Measurements from ENCODE around the gene TUBB4A.
A peak's percentile ranks its signal among the peaks of the same experiment; 100 is the strongest.
"Not testable (repeated sequence)": the region's sequence is repeated elsewhere in the genome, so short reads cannot be mapped to it uniquely, and the experiment has no call there.

Gene TUBB4A

GRCh38 chr19:6501740-6502648 is at the start of gene TUBB4A:
TUBB4A (minus strand) TSS chr19:6502309; CDS start chr19:6502212, 97 bp downstream.
- peak; percentile 67 to 83 for DNase-seq

GRCh38 chr19:6551091-6551490 is 49.0 kb upstream of the TUBB4A start:
- no peak for DNase-seq

- not testable (repeated sequence) for DNase-seq
These were observed 48.6 kb upstream of the TUBB4A start for GRCh38 chr19:6550679-6551078.

GRCh38 chr19:6543866-6544347 is 41.8 kb upstream of the TUBB4A start:
- DNase-seq, result no peak

- DNase-seq, result no peak
These were observed 39.0 kb upstream of the TUBB4A start for GRCh38 chr19:6540918-6541689.

GRCh38 chr19:6539514-6539913 is 37.4 kb upstream of the TUBB4A start:
- DNase-seq, result no peak

GRCh38 chr19:6535558-6536137 is 33.5 kb upstream of the TUBB4A start:
- no peak for DNase-seq

- DNase-seq, result no peak
These were observed 32.5 kb upstream of the TUBB4A start for GRCh38 chr19:6534451-6535093.

GRCh38 chr19:6533746-6534418 is 31.8 kb upstream of the TUBB4A start:
- DNase-seq, result no peak

GRCh38 chr19:6533000-6533328 is 30.9 kb upstream of the TUBB4A start:
- DNase-seq, result no peak

- DNase-seq, result no peak
These were observed 30.3 kb upstream of the TUBB4A start for GRCh38 chr19:6532244-6532999.

GRCh38 chr19:6531956-6532243 is 29.8 kb upstream of the TUBB4A start:
- no peak for DNase-seq

GRCh38 chr19:6531163-6531955 is 29.2 kb upstream of the TUBB4A start:
- DNase-seq, result no peak

- DNase-seq, result peak; percentile 86 to 89
These were observed 28.5 kb upstream of the TUBB4A start, which contains the start of gene TNFSF9 for GRCh38 chr19:6530386-6531162. TNFSF9 (plus strand) TSS chr19:6531026; CDS start chr19:6531037, 11 bp downstream.

GRCh38 chr19:6529937-6530385 is 27.9 kb upstream of the TUBB4A start:
- no peak for DNase-seq

- DNase-seq, result no peak
These were observed 27.2 kb upstream of the TUBB4A start for GRCh38 chr19:6529351-6529750.

- peak; percentile 46 to 69 for DNase-seq
These were observed 26.5 kb upstream of the TUBB4A start for GRCh38 chr19:6528544-6529121.

GRCh38 chr19:6527893-6528543 is 25.9 kb upstream of the TUBB4A start:
- no peak for DNase-seq

GRCh38 chr19:6524311-6524710 is 22.2 kb upstream of the TUBB4A start:
- no peak for DNase-seq
